Adrenal gland (tissue), 5 donors: ENCODE results near the gene NNAT.

Experiments
- POLR2A ChIP-seq, 2 donors: fragments of 450-650 bp; IDR thresholded peaks; one replicate each; pipeline ENCODE4 v1.6.1; 2017; ENCODE audit warnings: antibody characterized with exemption in 2 of 2, mild to moderate bottlenecking in 2 of 2, moderate library complexity in 1 of 2
- TF ChIP-seq, protein P1 (sequence below), 6 experiments: fragments of 450-650 bp in 4 of 6; fragments of 200-600 bp in 2 of 6; sonication (generic) in 1 of 6; IDR thresholded peaks; 1 replicate in 5 of 6; 2 replicates in 1 of 6; pipeline versions ENCODE4 v1.5.1 to v1.8.0; 2016 to 2021; ENCODE audit warnings: antibody characterized with exemption in 6 of 6, mild to moderate bottlenecking in 2 of 6, moderate library complexity in 1 of 6
- donor health status: DM: no; HTN: no; CAD: no.

DNA sequence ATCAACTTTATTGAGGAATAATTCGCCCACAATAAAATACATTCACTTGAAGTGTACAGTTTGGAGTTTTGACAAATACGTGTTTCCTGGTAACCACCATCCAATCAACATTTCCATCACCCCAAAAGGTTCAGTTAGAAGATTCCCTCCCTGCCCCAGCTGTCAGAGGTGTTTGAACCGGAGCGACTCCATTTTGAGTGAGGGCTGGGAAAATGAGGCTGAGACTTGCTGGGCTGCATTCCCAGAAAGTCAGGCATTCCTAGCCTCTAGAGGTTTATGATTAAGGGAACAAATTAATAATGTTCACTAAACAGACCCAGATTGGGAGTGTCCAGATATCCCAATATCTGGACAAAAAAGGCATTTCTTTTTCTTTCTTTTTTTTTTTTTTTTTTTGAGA lies 39.6 kb downstream of the NNAT start:
- TF ChIP-seq, protein P1, sequence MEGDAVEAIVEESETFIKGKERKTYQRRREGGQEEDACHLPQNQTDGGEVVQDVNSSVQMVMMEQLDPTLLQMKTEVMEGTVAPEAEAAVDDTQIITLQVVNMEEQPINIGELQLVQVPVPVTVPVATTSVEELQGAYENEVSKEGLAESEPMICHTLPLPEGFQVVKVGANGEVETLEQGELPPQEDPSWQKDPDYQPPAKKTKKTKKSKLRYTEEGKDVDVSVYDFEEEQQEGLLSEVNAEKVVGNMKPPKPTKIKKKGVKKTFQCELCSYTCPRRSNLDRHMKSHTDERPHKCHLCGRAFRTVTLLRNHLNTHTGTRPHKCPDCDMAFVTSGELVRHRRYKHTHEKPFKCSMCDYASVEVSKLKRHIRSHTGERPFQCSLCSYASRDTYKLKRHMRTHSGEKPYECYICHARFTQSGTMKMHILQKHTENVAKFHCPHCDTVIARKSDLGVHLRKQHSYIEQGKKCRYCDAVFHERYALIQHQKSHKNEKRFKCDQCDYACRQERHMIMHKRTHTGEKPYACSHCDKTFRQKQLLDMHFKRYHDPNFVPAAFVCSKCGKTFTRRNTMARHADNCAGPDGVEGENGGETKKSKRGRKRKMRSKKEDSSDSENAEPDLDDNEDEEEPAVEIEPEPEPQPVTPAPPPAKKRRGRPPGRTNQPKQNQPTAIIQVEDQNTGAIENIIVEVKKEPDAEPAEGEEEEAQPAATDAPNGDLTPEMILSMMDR (IDR thresholded peaks at IDR 0.05), result no peak
- TF ChIP-seq POLR2A (IDR thresholded peaks at IDR 0.05), result no peak
